Activated T-cell treated with anti-CD3 and anti-CD28 coated beads for 48 hours (primary cell): ENCODE measurements around the gene AIRE.
"Not testable (repeated sequence)": the region's sequence is repeated elsewhere in the genome, so short reads cannot be mapped to it uniquely, and the experiment has no call there.

Experiments used
- DNase-seq: peaks from one replicate; pipeline ENCODE4 v3.0.0-alpha.2; 2020; ENCODE audit warnings: low read depth

Gene AIRE

DNA sequence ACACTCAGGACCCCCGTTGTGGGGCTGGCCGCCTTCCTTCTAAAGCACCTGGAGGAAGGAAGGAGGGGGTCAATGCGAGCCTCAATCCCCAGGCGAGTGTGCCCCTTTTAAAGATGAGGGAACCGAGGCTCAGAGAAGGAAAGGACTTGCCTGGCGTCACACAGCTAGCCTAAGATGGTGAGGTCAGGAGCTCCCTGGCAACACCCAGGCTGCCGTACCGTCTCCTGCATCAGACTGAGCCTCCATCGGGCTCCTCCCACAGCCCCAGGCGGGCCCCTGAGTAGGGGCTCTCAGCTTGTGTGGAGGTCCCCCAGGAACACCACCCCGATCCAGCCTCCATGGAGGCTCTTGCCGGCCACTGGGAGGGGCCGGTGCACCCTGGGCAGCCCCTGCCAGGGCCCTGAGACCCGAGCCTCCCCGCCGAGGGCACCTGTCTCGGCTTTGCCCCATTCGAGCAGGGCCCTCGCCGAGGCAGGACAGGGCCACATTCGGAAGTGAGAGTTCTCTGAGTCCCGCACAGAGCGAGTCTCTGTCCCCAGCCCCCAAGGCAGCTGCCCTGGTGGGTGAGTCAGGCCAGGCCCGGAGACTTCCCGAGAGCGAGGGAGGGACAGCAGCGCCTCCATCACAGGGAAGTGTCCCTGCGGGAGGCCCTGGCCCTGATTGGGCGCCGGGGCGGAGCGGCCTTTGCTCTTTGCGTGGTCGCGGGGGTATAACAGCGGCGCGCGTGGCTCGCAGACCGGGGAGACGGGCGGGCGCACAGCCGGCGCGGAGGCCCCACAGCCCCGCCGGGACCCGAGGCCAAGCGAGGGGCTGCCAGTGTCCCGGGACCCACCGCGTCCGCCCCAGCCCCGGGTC, at the start of gene AIRE:
TSS of gene AIRE (plus strand) at position 739 of the 855 bp plus-strand sequence. CDS start 131 bp downstream, outside the sequence.
- DNase-seq: no peak

DNA sequence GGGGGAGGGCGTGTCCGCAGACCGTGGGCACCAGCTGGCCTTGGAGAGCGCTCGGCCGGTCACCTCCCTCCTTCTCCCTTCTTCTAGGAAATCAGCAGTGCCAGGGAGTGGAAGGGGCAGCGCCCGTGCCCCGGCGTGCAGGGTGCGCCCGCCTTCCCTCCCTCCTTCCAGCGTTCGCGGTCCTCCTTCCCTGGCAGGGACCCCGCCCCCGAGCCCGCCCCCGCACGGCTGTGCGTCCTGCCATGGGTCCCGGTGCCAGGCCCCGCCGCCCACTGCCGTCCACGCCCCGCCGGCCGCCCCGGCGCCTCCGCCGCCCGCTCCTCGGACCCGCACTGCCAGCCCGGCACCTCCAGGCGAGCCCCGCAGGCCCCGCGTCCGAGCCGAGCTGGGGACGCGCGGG, 45.3 kb upstream of the AIRE start:
- not testable (repeated sequence) for DNase-seq

DNA sequence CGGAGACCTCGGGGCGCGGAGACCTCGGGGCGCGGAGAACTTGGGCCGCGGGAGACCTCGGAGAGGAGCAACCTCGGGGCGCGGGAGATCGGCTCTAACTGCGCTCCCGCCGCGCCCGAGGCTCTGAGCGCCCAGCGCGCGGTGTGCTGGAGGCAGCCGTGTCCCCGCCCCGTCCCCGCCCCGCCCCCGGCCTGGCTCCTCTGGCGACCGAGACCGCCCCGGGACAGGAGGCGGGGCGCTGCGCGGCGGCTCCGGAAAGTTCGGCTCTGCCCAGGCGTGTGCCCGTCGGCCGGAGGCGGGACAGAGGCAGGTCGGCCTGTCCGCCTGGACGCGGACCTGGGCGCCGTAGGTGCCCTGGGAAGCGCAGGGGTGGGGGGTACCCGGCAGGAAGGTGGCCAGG, 44.8 kb upstream of the AIRE start, which contains the start of gene ICOSLG:
TSS of gene ICOSLG (minus strand) at position 102 of the 400 bp plus-strand sequence. CDS start 126 bp downstream, outside the sequence.
- not testable (repeated sequence) for DNase-seq

DNA sequence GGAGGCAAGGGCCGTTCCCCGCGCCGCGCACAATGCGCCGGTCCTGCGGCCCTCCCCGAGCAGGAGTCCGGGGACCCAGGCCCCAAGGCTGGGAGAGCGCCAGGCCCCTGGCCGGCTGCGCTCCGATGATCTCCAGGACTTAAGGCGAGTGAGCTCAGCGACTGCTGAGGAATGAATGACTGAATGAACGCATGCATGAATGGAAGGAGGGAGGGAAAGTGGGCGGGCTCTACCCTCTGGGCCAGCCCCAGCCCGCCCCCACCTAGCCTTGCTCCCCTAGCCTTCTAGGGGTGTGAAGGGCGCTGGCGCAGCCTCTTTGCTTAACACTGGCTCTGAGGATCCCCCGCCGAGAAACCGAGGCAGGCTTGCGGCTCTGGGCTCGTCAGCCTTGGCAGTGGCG, 44.4 kb upstream of the AIRE start:
- DNase-seq: not testable (repeated sequence)

DNA sequence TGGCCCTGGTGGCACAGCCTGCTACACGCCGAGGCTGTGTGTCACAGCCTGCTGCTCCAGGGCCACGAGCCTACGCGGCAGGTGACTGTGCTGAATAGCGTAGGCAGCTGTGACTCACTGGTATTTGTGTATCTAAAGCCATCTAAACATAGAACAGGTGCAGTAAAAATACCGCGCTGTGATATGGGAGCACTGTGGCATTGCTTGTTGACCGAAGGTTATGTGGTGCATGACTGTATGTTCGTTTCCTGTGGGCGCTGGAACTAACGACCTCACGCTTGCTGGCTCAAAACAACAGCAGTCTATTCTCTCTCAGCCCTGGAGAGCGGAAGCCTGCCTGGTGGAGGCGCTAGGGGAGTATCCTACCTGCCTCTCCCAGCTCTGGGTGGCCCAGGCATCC, 41.7 kb upstream of the AIRE start:
- not testable (repeated sequence) for DNase-seq

DNA sequence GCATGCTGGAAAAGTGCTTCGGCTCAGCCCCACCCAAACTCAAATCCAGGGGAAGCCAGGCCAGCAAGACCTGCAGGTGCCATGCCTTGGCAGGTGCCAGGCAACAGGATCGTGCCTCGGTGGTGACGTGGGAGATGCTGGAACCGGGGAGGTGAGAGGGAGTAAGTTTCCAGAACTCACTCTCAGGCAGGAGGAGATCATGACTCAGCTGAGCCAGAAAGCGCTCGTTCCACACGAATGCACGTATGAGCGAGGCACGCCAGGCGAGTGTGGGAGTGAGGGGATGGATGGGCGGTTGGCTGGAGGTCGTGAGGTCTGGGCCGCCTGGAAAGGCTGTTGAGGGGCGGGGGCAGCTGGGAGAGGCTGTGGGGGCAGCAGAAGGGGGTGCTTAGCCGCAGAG, 37.8 kb upstream of the AIRE start:
- not testable (repeated sequence) for DNase-seq

DNA sequence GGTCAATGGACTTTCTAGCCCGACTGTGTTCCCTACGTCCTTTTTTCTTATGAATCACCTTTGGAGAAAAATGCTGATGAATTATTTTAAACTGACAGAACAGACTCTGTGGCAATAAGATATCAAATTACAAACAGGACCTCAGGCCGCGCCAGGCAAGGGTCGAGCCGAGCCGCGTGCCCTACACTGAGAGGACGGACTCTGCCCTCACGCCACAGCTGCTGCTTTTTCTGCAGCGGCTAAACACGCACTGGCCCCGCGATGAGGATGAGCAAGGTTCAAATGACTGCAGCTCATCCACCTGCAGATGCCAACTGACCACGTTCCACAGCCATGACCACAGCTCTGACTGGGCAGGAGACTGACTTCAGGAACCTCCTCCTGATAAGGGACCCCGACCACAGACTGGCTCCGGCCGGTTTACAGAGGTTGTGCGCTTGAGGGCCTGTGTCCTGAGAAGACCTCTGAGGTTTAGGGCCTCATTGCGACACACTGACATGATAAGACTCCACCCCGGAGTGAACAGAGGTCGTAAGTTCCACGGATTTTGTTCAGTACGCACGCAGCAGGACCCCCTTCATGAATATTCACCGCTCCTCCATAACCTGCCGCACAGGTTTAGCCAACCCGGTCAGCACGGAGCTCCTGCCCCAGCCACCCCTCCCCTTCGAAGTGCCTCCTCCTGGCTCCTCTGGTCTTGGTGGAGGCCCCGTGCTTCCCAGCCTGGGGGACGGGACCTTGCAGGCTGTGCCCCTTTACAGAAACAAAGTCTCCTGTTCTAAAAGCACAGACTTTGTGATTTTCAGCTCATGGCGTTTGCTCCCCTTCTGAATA, 36.3 kb upstream of the AIRE start:
- DNase-seq: not testable (repeated sequence)

DNA sequence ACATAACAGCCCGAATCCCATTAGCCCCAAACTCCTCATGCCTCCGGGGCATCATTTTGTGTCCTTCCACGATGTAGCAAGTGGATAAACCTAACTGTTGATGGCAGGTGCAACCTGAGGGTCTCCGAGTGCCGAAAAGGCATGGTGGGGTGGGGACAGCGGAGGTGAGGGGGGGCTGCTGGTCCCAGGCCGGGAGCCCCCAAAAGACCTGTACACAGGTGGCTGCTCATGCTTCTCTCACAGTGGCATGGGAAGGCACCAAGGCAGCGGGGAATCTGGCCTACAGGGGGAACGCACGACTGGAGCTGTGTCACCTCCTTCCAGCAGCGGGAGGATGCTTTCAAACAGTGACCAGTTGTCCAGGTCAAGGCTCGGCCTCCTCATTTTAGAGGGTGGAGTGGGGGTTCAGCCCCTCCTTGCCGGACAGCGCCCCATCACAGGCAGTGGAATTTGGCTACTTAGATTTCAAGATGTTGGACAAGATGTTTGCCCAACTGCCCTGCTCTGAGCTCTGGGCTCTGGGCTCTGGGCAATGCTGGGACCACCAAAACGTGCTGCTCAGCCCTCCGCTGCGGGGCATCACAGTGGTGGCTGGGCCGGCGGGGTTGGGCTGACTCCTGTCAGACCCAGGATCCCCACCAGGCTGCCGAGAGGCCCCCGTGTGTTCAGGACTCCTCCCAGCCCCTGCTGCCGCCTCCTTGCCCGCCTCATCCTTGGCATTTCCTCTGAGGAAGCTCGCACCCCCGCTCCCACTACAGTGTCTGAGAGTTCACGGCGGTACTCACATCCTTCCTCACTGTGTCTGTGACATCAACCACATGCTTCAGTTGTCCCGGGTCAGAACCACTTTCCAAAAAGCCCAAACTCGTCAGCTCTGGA, 31.6 kb upstream of the AIRE start:
- no peak for DNase-seq

DNA sequence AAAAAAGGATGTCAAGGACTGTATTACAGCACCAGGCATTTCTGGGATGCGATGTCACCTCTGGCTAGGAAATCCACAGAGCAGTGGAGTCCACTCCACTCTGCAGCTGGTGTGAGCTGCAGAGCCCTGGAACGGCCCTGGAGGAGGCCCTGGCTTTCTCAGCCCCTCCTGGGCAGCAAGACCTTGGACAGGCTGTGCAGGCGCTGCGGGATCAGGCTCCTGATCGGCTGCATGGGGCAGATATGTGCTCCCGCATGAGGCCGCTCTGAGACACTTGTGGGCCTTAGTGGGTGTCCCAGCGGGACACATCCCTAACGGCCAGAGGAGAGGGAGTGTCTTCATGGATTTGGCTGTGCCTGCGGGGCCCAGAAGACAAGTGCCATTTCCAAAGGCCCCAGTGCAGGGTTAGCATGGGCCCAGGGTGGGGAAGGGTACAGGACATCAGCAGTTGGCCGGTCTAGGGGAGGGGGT, 30.1 kb upstream of the AIRE start:
- no peak for DNase-seq

DNA sequence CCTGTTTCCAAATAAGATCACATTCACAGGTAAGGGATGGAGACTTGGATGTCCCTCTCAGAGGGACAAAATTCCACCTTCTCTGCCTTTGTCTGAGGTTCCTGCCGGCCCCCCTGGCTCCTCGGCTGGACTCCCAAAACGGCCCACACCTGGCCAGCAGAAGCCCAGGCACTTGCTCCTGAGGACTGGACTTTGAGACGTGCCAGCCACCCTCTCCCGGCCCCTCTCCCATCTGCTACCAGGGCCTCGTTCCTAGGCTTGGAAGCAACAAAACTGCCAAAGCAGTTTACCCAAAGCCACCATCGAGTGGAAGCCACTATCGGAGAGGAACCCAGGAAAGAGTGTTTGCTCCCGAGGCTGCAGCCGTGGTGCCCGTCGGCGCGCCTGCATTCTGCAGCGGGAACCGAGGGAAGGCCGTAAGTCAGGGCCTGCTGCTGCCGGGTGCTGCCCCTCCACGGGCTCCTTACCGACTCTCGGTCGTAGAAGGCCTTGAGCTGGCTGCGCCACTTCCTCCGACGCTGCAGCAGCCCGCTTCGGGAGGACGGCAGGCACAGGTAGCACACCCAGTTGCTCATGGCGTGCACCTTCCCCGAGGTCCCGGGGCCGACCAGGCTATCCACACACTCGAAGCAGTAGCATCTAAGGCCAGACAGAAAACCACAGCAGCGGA, 27.5 kb upstream of the AIRE start:
- no peak for DNase-seq

DNA sequence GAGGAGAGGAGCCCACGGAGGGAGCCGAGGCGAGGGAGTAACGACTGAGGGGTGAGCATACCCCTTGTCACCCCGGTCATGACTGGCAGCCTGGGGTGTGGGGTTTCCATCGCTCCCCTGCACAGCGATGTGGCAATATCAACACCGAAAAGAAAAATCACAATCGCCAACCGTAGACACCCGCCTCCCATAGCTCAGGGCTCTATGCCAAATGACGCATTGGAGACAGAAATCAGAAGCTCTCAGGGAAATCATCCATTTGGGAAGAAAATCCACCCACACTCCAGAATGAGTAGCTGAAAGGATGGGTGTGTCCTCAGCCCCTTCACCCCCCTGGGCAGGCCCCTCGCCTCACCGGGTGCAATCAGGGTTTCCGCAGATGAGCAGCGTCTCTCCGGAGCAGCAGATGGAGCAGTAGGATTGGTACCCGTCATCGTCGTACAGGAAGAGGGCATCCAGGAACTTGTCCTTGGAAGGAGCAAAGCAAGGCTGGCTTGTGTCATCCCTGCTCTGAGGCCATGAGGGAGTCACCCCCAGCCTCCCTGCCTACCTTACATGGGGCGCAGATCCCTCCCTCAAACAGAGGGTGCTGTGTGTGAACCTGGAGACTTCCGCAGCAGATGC, 26.5 kb upstream of the AIRE start:
- no peak for DNase-seq

DNA sequence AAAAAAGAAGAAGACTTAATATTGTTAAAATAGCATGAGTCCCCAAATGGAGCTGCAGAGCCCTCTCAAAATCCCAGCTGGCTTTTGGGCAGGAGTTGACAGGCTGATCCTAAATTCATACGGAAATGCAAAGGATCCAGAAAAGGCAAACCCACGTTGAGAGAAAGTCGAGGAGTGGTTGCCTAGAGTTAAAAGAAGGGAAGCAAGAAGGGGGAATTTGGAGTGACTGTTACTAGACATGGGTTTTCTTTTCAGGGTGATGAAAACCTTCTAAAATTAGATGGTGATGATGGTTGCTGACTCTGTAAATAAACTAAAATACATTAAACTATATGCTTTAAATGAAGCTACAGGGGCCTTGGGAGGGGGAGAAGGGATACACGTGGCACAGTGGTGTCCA, 25.6 kb upstream of the AIRE start:
- DNase-seq: no peak

DNA sequence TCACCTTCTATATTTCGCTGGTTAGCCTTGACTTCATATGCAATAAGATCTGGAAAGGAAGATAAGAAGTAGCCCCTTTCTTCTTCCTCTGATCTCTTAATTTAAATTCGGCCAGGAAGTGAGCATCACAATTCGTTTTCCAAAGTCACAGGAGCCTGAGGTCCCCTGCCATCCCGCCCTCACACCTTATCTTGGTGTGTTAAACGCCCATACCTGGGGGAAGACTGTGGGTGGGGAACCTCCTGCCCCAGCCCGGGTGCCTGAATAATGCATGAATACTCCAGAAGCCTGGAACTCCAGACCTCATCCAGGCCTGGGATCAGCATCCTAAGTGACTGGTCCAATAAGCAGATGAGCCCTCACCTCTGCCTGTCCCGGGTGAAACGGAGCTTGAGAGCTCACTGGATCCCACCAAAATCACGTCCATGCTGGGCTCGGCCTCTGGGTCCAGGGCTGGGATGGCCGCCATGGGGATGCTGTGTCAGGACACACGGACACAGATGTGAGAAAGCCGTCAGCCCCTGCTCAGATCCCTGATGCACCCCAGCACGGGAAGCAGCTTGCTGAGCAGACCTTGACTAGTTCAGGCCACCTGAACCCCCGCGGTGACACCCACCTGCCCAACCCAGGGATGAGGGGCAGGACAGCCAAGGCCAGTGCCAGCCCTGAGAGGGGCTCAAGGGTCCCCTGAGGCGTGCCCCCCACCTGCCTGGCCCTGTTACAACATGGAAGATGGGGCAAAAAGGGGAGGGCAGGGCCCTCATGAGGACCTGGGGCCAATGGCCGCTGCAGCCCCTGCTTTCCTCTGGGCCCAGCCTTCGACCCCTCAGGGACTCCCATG, 24.7 kb upstream of the AIRE start:
- DNase-seq: no peak

DNA sequence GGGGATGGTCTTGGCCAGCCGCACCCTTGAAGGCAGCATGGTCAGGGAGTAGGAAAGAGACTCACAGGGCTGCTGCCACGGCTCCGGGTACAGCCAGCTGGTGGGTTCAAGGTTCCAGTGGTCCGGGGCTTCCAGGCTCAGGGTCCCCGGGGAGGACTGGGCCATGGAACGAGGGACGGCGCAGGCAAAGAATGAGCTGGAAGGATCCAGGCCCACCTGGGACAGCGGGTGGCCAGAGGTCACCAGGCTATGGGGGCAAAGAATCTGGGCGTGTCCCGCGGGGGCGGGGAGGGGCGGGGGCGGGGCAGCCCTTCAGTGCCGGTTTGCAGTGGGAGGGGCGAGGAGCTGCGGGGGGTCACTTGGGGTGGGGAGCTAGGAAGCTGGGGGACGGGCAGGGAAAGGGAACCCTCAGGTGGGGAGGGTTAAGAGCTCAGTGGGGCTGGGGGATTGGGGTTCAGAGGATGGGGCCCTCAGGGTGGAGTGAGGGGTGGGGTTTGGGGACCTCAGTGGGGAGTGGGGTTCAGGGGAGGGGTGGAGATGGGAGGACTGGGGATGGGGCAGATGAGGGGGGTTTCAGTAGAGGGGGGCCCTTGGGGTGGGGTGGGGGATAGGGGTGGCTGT, 23.9 kb upstream of the AIRE start, which contains the start of gene DNMT3L:
TSS of gene DNMT3L (minus strand) at position 223 of the 621 bp plus-strand sequence. CDS start 638 bp downstream, outside the sequence.
- DNase-seq: no peak

DNA sequence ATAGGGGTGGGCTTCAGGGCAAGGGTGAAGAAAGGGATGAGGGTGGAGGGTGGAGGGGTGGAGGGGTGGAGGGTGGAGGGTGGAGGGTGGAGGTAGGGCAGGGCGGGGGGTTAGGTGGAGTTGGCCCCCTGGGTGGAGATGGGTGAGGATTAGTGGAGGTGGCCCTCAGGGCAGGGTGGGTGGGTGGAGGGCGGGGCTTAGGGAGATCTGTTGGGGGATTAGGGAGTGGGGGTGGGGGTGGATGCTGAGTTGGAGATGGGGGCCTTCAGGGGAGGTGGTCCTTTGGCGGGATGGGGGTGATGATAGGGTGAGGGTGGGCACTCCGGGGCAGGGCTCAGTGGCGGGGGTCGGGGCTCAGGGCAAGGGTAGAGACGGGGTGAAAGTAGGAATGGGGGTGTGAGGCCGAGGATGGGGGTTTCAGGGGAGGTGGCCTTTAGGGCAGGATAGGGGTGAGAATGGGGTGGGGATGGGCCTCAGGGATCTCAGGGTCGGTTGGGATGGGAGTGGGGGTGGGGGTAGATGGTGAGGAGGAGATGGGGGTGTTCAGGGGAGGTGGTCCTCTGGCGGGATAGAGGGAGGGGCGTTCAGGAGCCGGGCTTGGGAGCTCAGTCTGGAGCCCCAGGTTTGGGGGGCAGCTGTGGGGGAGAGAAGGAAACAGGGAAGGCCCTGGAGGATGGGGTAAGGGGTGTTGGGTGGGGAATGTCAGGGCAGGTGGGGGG, 23.2 kb upstream of the AIRE start:
- no peak for DNase-seq

DNA sequence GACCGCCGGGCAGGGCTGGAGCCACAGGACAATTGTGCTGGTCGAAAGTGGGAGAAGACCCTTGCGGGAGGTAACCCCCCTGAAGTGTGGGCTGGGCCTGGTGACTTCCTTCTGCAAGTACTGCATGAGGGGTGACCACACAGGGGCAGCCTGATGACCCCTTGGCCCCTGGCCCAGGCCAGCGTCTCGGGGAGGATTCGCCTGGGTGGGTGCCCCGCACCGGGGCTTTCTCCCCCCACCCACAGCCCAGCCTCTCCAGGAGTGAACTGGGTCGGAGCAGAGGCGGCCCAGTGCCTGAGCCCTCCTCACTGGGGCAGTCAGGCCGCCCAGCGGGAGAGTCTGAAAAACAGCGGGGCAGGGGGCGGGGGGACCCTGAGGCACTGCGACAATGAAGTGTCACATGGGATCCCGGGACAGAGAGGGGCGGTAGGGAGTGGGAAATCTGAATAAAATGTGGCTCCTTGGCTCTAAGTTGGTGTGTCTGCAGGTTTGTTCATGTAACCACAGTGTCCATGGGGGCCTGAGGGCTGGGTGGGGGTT, 22.4 kb upstream of the AIRE start:
- DNase-seq: no peak

DNA sequence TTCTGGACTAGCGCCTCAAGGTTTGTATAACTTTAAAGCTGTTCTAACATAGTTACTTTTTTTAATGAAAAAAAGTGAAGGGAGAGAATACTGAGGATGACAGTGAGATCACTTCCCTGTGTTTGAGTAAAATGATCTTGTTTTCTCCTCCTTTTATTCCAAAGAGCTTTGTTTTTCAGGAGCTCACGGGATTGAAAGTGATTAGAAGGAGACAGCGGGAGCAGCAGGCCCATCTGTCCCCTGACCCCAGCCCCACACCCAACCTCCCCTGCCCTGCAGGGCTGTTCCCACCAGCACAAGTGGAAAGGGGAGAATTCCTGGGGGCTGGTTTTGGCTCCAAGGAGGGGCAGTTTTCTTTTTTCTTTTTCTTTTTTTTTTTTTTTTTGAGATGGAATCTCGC, 21.9 kb upstream of the AIRE start:
- no peak for DNase-seq

DNA sequence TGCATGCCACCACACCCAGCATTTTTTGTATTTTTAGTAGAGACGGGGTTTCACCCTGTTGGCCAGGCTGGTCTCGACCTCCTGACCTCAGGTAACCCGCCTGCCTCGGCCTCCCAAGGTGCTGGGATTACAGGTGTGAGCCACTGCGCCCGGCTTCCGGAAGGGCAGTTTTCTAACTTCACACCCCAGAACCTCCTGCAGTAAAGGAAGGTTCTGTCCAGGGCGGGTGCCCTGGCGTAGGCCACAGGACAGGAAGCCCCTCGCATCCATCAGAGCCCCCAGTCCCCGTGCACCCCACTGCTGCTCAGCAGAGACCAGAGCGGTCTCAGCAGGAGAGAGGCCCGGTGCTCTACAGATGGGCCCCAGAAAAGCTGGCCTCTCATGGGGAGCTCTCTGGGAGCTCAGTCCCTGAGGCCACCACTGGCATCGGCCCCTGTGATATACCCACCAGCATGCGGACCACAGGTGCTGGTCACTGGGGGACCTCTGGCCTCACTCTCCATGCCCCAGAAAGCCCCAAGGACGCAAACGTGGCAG, 19.9 kb upstream of the AIRE start:
- no peak for DNase-seq
